T-helper 17 cell (primary cell): ENCODE measurements around the gene BRINP1. TPM values are rescaled to one million over a fixed set of nuclear protein-coding genes. Genes with fewer than 3 reads are reported as not detected.

Source experiments
- ATAC-seq: fragments of 150-1000 bp; cut with Tn5 transposase; 2 replicates; pipeline ENCODE4 v1.10.0; 2021; ENCODE audit warnings: mild to moderate bottlenecking, moderate library complexity
- DNase-seq, 3 donors: peaks; one replicate each; pipeline versions ENCODE4 v3.0.0 to v3.0.0-alpha.2; 2020 to 2021
- H3K9me3 ChIP-seq: one replicate; pipeline ENCODE4 v1.7.0; 2013; ENCODE audit warnings: low read length, mild to moderate bottlenecking; ENCODE audit not compliant: control insufficient read depth, poor library complexity, severe bottlenecking
- H3K27ac Mint-ChIP-seq: one replicate; pipeline ENCODE4 v1.8.0; 2022; ENCODE audit warnings: mild to moderate bottlenecking, moderate library complexity, mixed read lengths
- H3K27me3 Mint-ChIP-seq: one replicate; pipeline ENCODE4 v1.8.0; 2022; ENCODE audit warnings: mixed read lengths
- H3K36me3 Mint-ChIP-seq: one replicate; pipeline ENCODE4 v1.8.0; 2022; ENCODE audit warnings: low read depth, mixed read lengths
- H3K4me1 Mint-ChIP-seq: one replicate; pipeline ENCODE4 v1.8.0; 2022; ENCODE audit warnings: mild to moderate bottlenecking, mixed read lengths
- H3K4me3 Mint-ChIP-seq: one replicate; pipeline ENCODE4 v1.8.0; 2022; ENCODE audit warnings: mild to moderate bottlenecking, moderate library complexity, mixed read lengths
- total RNA-seq, 4 donors: library from RNA in 2 of 4; stranded (reverse) in 2 of 4; gene quantifications; one replicate each; pipeline ENCODE4 v1.2.3 and lab custom pipeline; 2022 to 2026

Gene BRINP1
- total RNA-seq, 2 donors from 2014 or later, result not detected

DNA sequence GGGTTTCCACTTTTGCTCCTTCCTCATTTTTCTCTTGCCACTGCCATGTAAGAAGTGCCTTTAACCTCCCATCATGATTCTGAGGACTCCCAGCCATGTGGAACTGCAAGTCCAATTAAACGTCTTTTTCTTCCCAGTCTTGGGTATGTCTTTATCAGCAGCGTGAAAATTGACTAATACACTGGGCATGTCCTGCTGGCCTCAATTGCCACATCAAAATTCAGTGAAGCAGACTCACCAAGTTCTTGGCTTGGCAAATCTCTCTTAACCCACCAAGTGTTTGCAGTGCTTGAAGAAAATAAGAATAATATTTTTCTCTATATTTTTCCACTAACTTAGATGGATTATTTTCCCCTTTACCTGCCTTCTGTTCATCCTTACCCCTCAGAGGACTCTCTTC lies 212.0 kb downstream of the BRINP1 start:
- no peak for DNase-seq
- Mint-ChIP-seq H3K4me3 (no peak overlapping the region), H3K27me3 (no peaks in the 10 kb centered on the region), H3K27ac (no peak overlapping the region), H3K4me1 (no peaks in the 10 kb centered on the region), H3K36me3 (no peaks in the 10 kb centered on the region)
- no peaks in the 10 kb centered on the region for H3K9me3 ChIP-seq
- ATAC-seq, result no peak

DNA sequence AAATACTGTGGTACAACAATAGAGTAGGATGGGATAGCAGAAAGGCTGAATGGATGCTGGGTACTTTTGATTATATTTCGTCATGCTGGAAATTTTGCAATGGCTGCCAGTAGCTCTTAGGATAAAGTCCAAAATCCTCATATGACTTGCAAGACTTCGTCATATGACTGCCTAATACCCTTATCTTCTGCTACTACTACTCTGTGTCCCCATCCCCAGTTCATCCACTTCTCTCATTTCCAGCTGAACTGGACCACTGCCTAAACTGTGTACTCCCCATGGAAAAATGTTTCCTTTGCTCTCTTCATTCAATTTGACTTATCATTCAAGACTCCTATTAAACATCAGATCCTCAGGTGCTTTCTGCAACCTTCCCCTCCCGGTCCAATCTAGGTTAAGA lies 212.9 kb downstream of the BRINP1 start:
- H3K9me3 ChIP-seq, result no peaks in the 10 kb centered on the region
- DNase-seq (no peak), ATAC-seq (no peak)
- no peak overlapping the region for H3K27ac Mint-ChIP-seq
- H3K27me3 Mint-ChIP-seq, result no peaks in the 10 kb centered on the region
- H3K4me1 Mint-ChIP-seq, result no peaks in the 10 kb centered on the region
- H3K36me3 Mint-ChIP-seq, result no peaks in the 10 kb centered on the region
- H3K4me3 Mint-ChIP-seq, result no peak overlapping the region

DNA sequence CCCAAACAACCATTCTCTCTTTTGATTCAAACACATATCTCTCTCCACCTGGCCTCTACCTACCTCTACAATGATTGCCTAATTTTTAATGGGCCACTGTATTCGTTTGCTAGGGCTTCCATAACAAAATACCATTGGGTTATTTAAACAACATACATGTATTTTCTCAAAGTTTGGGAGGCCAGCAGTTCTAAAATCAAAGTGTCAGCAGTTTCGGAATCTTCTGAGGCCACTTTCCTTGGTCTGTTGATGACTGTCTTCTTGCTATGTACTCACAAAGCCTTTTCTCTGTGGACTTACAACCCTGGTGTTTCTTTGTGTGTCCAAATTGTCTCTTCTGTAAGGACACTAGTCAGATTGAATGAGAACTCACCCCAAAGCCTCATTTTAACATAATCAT lies 214.7 kb downstream of the BRINP1 start:
- H3K4me3 Mint-ChIP-seq, result no peak overlapping the region
- DNase-seq, result no peak
- H3K9me3 ChIP-seq, result no peaks in the 10 kb centered on the region
- H3K27ac Mint-ChIP-seq, result no peak overlapping the region
- ATAC-seq, result no peak
- no peaks in the 10 kb centered on the region for H3K4me1 Mint-ChIP-seq
- no peaks in the 10 kb centered on the region for H3K36me3 Mint-ChIP-seq
- H3K27me3 Mint-ChIP-seq, result no peaks in the 10 kb centered on the region

DNA sequence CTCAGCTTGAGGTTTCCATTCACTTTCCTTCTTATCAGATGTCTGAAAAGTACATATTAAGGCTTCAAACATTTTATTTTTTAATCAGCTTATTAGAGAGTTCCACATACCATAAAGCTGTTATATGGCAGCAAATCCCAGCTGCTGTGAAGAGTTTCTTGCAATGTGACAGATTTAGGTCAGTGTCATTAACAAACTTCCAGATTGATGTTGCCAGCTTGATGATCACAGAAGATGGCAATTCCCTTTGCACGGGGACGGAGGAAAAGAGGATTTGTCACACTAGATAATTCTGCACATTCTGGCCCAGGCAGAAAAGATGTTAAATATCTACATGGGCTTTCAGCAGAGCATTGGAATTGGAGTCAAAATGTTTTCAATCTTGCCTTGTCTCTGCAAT lies 215.8 kb downstream of the BRINP1 start:
- DNase-seq, result no peak
- no peak for ATAC-seq
- Mint-ChIP-seq H3K4me1 (no peaks in the 10 kb centered on the region), H3K27ac (no peak overlapping the region), H3K27me3 (no peaks in the 10 kb centered on the region), H3K4me3 (no peak overlapping the region), H3K36me3 (no peaks in the 10 kb centered on the region)
- H3K9me3 ChIP-seq, result no peaks in the 10 kb centered on the region

GRCh38 chr9:119148855-119149254 lies 220.4 kb downstream of the BRINP1 start:
- H3K9me3 ChIP-seq, result no peaks in the 10 kb centered on the region
- ATAC-seq (no peak), DNase-seq (no peak)
- no peaks in the 10 kb centered on the region for H3K36me3 Mint-ChIP-seq
- H3K4me3 Mint-ChIP-seq, result no peak overlapping the region
- H3K4me1 Mint-ChIP-seq, result no peaks in the 10 kb centered on the region
- no peak overlapping the region for H3K27ac Mint-ChIP-seq
- no peaks in the 10 kb centered on the region for H3K27me3 Mint-ChIP-seq

DNA sequence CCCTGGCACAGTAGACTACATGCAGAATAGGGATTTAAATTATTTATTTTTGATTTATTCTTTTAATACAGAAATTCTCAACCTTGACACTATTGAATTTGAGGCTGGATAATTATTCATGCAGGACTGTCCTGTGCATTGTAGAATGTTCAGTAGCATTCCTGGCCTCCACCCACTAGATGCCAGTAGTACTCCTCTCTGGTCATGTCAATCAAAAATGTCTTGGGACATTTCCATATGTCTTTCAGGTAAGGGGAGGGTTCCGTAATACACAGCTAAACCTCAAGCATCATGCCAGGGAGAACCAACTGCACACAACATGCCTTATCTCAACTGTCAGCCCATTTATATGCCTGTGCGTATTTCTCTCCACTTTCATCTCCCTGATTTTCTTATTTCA lies 231.8 kb downstream of the BRINP1 start:
- DNase-seq (no peak), ATAC-seq (no peak)
- Mint-ChIP-seq H3K36me3 (no peaks in the 10 kb centered on the region), H3K27me3 (no peaks in the 10 kb centered on the region), H3K4me1 (no peaks in the 10 kb centered on the region), H3K4me3 (no peak overlapping the region), H3K27ac (no peak overlapping the region)
- H3K9me3 ChIP-seq, result no peaks in the 10 kb centered on the region

- Mint-ChIP-seq H3K27ac (no peak overlapping the region), H3K4me1 (no peaks in the 10 kb centered on the region), H3K36me3 (no peaks in the 10 kb centered on the region), H3K27me3 (no peaks in the 10 kb centered on the region), H3K4me3 (no peak overlapping the region)
- DNase-seq, result no peak
- ATAC-seq, result no peak
- no peaks in the 10 kb centered on the region for H3K9me3 ChIP-seq
Measured at GRCh38 chr9:119126040-119126439, 243.2 kb downstream of the BRINP1 start.

- no peak overlapping the region for H3K27ac Mint-ChIP-seq
- H3K9me3 ChIP-seq, result no peaks in the 10 kb centered on the region
- no peak overlapping the region for H3K4me3 Mint-ChIP-seq
- no peaks in the 10 kb centered on the region for H3K36me3 Mint-ChIP-seq
- ATAC-seq (no peak), DNase-seq (no peak)
- no peaks in the 10 kb centered on the region for H3K27me3 Mint-ChIP-seq
- H3K4me1 Mint-ChIP-seq, result no peaks in the 10 kb centered on the region
Measured at GRCh38 chr9:119121899-119122298, 247.3 kb downstream of the BRINP1 start.

DNA sequence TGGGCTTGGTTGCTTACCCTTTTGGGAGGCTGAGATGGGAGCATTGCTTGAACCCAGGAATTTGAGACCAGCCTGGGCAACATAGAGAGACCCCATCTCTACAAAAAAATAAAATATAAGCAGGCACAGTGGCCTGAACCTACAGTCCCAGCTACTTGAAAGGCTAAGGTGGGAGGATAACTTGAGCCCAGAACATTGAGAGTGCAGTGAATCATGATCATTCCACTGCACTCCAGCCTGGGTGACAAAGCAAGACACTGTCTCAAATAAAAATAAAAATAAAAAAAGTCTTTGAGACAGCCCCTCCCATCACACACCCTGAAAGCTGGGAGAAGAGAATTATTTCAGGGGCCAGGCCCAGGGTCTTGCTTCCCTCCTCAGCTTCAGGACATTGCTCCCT lies 251.8 kb downstream of the BRINP1 start:
- no peaks in the 10 kb centered on the region for H3K27me3 Mint-ChIP-seq
- no peak overlapping the region for H3K27ac Mint-ChIP-seq
- H3K4me1 Mint-ChIP-seq, result no peaks in the 10 kb centered on the region
- no peaks in the 10 kb centered on the region for H3K36me3 Mint-ChIP-seq
- no peak overlapping the region for H3K4me3 Mint-ChIP-seq
- no peaks in the 10 kb centered on the region for H3K9me3 ChIP-seq
- ATAC-seq (no peak), DNase-seq (no peak)
